Gastroesophageal sphincter (tissue), 4 donors: ENCODE data around the gene FAM8A1. TPM values are rescaled to one million over a fixed set of nuclear protein-coding genes. Genes with fewer than 3 reads are reported as not detected.

ENCODE experiments used
- ATAC-seq: fragments of 150-250 bp; one replicate; pipeline ENCODE4 v1.9.1; 2016; ENCODE audit warnings: mild to moderate bottlenecking, moderate library complexity
- H3K27ac ChIP-seq, 4 donors: fragments of 200-600 bp; sonication (generic) in 3 of 4; 1 replicate in 3 of 4; 2 replicates in 1 of 4; pipeline ENCODE4 v1.5.1; 2016 to 2019
- H3K27me3 ChIP-seq: fragments of 200-600 bp; sonication (generic); one replicate; pipeline ENCODE4 v1.5.1; 2019
- H3K36me3 ChIP-seq, 2 donors: fragments of 200-600 bp; sonication (generic); one replicate each; pipeline ENCODE4 v1.5.1; 2019; ENCODE audit warnings: control low read depth in 1 of 2
- H3K4me1 ChIP-seq, 3 donors: fragments of 200-600 bp; sonication (generic); 1 replicate in 2 of 3; 2 replicates in 1 of 3; pipeline ENCODE4 v1.5.1; 2016 to 2019; ENCODE audit warnings: control low read depth in 2 of 3
- H3K4me3 ChIP-seq, 2 donors: fragments of 200-600 bp; sonication (generic); one replicate each; pipeline ENCODE4 v1.5.1; 2019; ENCODE audit warnings: mild to moderate bottlenecking in 1 of 2, moderate library complexity in 1 of 2
- H3K9me3 ChIP-seq, 3 donors: fragments of 200-600 bp; sonication (generic); one replicate each; pipeline ENCODE4 v1.5.1; 2017 to 2019; ENCODE audit warnings: control low read depth in 2 of 3
- EP300 ChIP-seq: sonication (generic); formaldehyde crosslinking; IDR thresholded peaks from one replicate; pipeline ENCODE4 v1.6.1; 2017; ENCODE audit warnings: antibody characterized with exemption, mild to moderate bottlenecking
- POLR2A ChIP-seq, 2 donors: fragments of 450-650 bp; IDR thresholded peaks; one replicate each; pipeline ENCODE4 v1.6.1; 2017; ENCODE audit warnings: antibody characterized with exemption in 2 of 2, mild to moderate bottlenecking in 2 of 2, moderate library complexity in 1 of 2
- POLR2AphosphoS5 ChIP-seq: sonication (generic); formaldehyde crosslinking; IDR thresholded peaks from one replicate; pipeline ENCODE4 v1.6.1; 2017; ENCODE audit warnings: antibody characterized with exemption
- WGBS, 2 donors: methylation state at CpG; one replicate each; pipeline ENCODE4 v1.1.5; 2018; ENCODE audit warnings: low coverage in 1 of 2; 5-methylcytosine and 5-hydroxymethylcytosine counted together
- total RNA-seq, 4 donors: library from RNA; depleted of rRNA; stranded (reverse); fragments of >200 nt; gene quantifications; one replicate each; pipeline ENCODE4 v1.1.0, GENCODE V29; 2016
- TF ChIP-seq, protein P1 (sequence below), 4 experiments: fragments of 200-600 bp in 2 of 4; fragments of 450-650 bp in 2 of 4; sonication (generic) in 1 of 4; IDR thresholded peaks; one replicate each; pipeline ENCODE4 v1.5.1; 2017 to 2019; ENCODE audit warnings: antibody characterized with exemption in 4 of 4, mild to moderate bottlenecking in 2 of 4, moderate library complexity in 2 of 4

The FAM8A1 gene
- total RNA-seq, 4 donors from 2014 or later, result 38.1 to 55.2 (median 45.9) TPM

DNA sequence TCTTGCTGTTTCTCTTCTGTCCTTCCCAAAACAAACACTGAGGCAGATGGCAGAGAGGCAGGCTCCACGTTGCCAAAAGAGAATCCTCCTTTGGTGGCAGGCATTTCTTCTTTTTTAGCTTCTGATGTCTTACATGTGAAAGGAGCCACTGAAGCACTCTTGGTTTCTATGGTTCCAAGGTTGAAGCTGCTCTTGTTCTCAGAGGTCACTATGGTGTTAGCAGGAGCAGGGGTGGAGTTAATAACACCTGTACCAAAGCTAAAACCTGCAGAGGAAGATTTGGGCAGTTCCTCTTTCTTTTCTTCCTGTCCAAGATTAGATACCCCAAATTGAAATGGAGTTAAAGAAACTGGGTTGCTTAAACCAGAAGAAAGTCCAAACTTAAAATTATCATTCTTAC, 28.8 kb downstream of the FAM8A1 start:
- Histone ChIP-seq H3K27ac (no peak overlapping the region), H3K4me1 (peaks cover 0 to 27% (median 0%) of the 10 kb centered on the region in 3 donors), H3K9me3 (no peaks in the 10 kb centered on the region), H3K27me3 (no peaks in the 10 kb centered on the region), H3K36me3 (peaks cover 0 to 84% of the 10 kb centered on the region in 2 donors), H3K4me3 (no peak overlapping the region)
- ATAC-seq, result no peak
- TF ChIP-seq POLR2A (IDR thresholded peaks at IDR 0.05) (no peak), POLR2AphosphoS5 (no peak), EP300 (no peak)
- TF ChIP-seq, protein P1, sequence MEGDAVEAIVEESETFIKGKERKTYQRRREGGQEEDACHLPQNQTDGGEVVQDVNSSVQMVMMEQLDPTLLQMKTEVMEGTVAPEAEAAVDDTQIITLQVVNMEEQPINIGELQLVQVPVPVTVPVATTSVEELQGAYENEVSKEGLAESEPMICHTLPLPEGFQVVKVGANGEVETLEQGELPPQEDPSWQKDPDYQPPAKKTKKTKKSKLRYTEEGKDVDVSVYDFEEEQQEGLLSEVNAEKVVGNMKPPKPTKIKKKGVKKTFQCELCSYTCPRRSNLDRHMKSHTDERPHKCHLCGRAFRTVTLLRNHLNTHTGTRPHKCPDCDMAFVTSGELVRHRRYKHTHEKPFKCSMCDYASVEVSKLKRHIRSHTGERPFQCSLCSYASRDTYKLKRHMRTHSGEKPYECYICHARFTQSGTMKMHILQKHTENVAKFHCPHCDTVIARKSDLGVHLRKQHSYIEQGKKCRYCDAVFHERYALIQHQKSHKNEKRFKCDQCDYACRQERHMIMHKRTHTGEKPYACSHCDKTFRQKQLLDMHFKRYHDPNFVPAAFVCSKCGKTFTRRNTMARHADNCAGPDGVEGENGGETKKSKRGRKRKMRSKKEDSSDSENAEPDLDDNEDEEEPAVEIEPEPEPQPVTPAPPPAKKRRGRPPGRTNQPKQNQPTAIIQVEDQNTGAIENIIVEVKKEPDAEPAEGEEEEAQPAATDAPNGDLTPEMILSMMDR (IDR thresholded peaks at IDR 0.05), result no peak
- 31% methylated on average over 1 of the region's 1 CpG; no CpG with 5 or more reads in 1 of the 2 donors for WGBS, 2 donors

GRCh38 chr6:17629824-17630510, 29.9 kb downstream of the FAM8A1 start:
- no peak for ATAC-seq
- WGBS, 2 donors, result 83 to 92% methylated on average over 7 to 8 of the region's 8 CpGs
- peaks cover 0 to 79% of the 10 kb centered on the region in 2 donors for H3K36me3 ChIP-seq
- no peak overlapping the region for H3K4me3 ChIP-seq
- TF ChIP-seq POLR2A (IDR thresholded peaks at IDR 0.05) (no peak), EP300 (no peak), POLR2AphosphoS5 (no peak)
- TF ChIP-seq, protein P1 (IDR thresholded peaks at IDR 0.05), result no peak
- H3K27ac ChIP-seq, result no peak overlapping the region
- peaks cover 0 to 24% (median 0%) of the 10 kb centered on the region in 3 donors for H3K4me1 ChIP-seq
- no peaks in the 10 kb centered on the region for H3K27me3 ChIP-seq
- no peaks in the 10 kb centered on the region for H3K9me3 ChIP-seq

- Histone ChIP-seq H3K9me3 (no peaks in the 10 kb centered on the region), H3K27ac (no peak overlapping the region), H3K4me1 (peaks cover 0 to 24% (median 0%) of the 10 kb centered on the region in 3 donors), H3K27me3 (no peaks in the 10 kb centered on the region), H3K4me3 (no peak overlapping the region), H3K36me3 (peaks cover 0 to 78% of the 10 kb centered on the region in 2 donors)
- no peak for ATAC-seq
- WGBS, 2 donors, result 67 to 68% methylated on average over 4 to 5 of the region's 5 CpGs
- TF ChIP-seq, protein P1 (IDR thresholded peaks at IDR 0.05), result no peak
- no peak for TF ChIP-seq EP300
- no peak for TF ChIP-seq POLR2A (IDR thresholded peaks at IDR 0.05)
- no peak for TF ChIP-seq POLR2AphosphoS5
Observed at GRCh38 chr6:17630511-17631073, 30.5 kb downstream of the FAM8A1 start.

GRCh38 chr6:17632934-17633333, 32.8 kb downstream of the FAM8A1 start:
- TF ChIP-seq POLR2A (IDR thresholded peaks at IDR 0.05) (no peak), EP300 (no peak), POLR2AphosphoS5 (no peak)
- TF ChIP-seq, protein P1 (IDR thresholded peaks at IDR 0.05), result no peak
- Histone ChIP-seq H3K36me3 (peaks cover 4 to 78% of the 10 kb centered on the region in 2 donors), H3K9me3 (no peaks in the 10 kb centered on the region), H3K4me1 (peaks cover 0 to 28% (median 0%) of the 10 kb centered on the region in 3 donors), H3K27ac (no peak overlapping the region), H3K27me3 (no peaks in the 10 kb centered on the region), H3K4me3 (no peak overlapping the region)
- ATAC-seq, result no peak
- WGBS, 2 donors, result 60 to 84% methylated on average over 1 of the region's 1 CpG
